Amniotic stem cell (primary cell): ENCODE measurements around the gene ABHD10.

Experiments used
- DNase-seq: peaks from one replicate; lab custom pipeline; 2025; lab: John Stamatoyannopoulos, UW

ABHD10 gene

GRCh38 chr3:111965484-111965883 is 13.3 kb upstream of the ABHD10 start:
- DNase-seq, result no peak

- no peak for DNase-seq
These were observed 11.8 kb upstream of the ABHD10 start for GRCh38 chr3:111967068-111967467.

- peak; percentile 53 for DNase-seq
These were observed 11.1 kb upstream of the ABHD10 start for GRCh38 chr3:111967651-111968274.

- no peak for DNase-seq
These were observed 10.3 kb upstream of the ABHD10 start for GRCh38 chr3:111968319-111969054.

GRCh38 chr3:111970376-111970775 is 8.4 kb upstream of the ABHD10 start:
- DNase-seq, result no peak

- DNase-seq, result no peak
These were observed 7.2 kb upstream of the ABHD10 start for GRCh38 chr3:111971533-111972130.

GRCh38 chr3:111972891-111973290 is 5.9 kb upstream of the ABHD10 start:
- DNase-seq, result no peak

- DNase-seq, result no peak
These were observed 3.7 kb upstream of the ABHD10 start for GRCh38 chr3:111975131-111975530.

GRCh38 chr3:111976254-111976653 is 2.6 kb upstream of the ABHD10 start:
- no peak for DNase-seq

GRCh38 chr3:111979434-111980038 is 710 bp downstream of the ABHD10 start:
- DNase-seq, result no peak

- no peak for DNase-seq
These were observed 2.1 kb downstream of the ABHD10 start for GRCh38 chr3:111980716-111981456.

GRCh38 chr3:111981457-111981763 is 2.6 kb downstream of the ABHD10 start:
- no peak for DNase-seq

GRCh38 chr3:111984636-111985298 is 5.9 kb downstream of the ABHD10 start:
- DNase-seq, result no peak

GRCh38 chr3:111986800-111987199 is 8.0 kb downstream of the ABHD10 start:
- no peak for DNase-seq

GRCh38 chr3:111989061-111989678 is 10.3 kb downstream of the ABHD10 start:
- DNase-seq, result peak; percentile 59

- no peak for DNase-seq
These were observed 14.2 kb downstream of the ABHD10 start for GRCh38 chr3:111993038-111993437.

- DNase-seq, result no peak
These were observed 20.0 kb downstream of the ABHD10 start, which contains the start of gene TAGLN3 for GRCh38 chr3:111998636-111999483. TSS of gene TAGLN3 (plus strand) at chr3:111998922. CDS start at chr3:111999423, 501 bp downstream.

GRCh38 chr3:111999484-112000324 is 20.9 kb downstream of the ABHD10 start:
- no peak for DNase-seq

GRCh38 chr3:112000367-112000771 is 21.5 kb downstream of the ABHD10 start:
- no peak for DNase-seq
